ENCODE data around the gene IL31RA. TPM values are rescaled to one million over a fixed set of nuclear protein-coding genes. Genes with fewer than 3 reads are reported as not detected.

Gene IL31RA
- total RNA-seq, 6 donors from 2014 or later: 0.31 TPM; not detected in 5

GRCh38 chr5:55885359-55885758 is 34.2 kb downstream of the IL31RA start:
- Histone ChIP-seq H3K27ac (no peak overlapping the region), H3K36me3 (no peaks in the 10 kb centered on the region), H3K4me1 (no peaks in the 10 kb centered on the region), H3K9me3 (no peaks in the 10 kb centered on the region), H3K4me3 (no peak overlapping the region), H3K27me3 (no peaks in the 10 kb centered on the region)
- ATAC-seq (ENCODE audit: low FRiP score in 2 of 2): no peak
- TF ChIP-seq POLR2AphosphoS5 (IDR thresholded peaks at IDR 0.05) (no peak), CTCF (IDR thresholded peaks at IDR 0.05) (no peak), EP300 (IDR thresholded peaks at IDR 0.05) (no peak), POLR2A (IDR thresholded peaks at IDR 0.05) (no peak)
- WGBS, 2 donors: 89 to 93% methylated on average over 9 of the region's 9 CpGs
- DNase-seq: no peak

GRCh38 chr5:55888205-55888604 is 37.0 kb downstream of the IL31RA start:
- Histone ChIP-seq H3K9me3 (no peaks in the 10 kb centered on the region), H3K4me1 (no peaks in the 10 kb centered on the region), H3K27me3 (no peaks in the 10 kb centered on the region), H3K36me3 (no peaks in the 10 kb centered on the region), H3K4me3 (no peak overlapping the region), H3K27ac (no peak overlapping the region)
- no peak for ATAC-seq (ENCODE audit: low FRiP score in 2 of 2)
- TF ChIP-seq EP300 (IDR thresholded peaks at IDR 0.05): no peak
- TF ChIP-seq POLR2AphosphoS5 (IDR thresholded peaks at IDR 0.05): no peak
- no peak for TF ChIP-seq POLR2A (IDR thresholded peaks at IDR 0.05)
- TF ChIP-seq CTCF (IDR thresholded peaks at IDR 0.05): no peak
- no peak for DNase-seq
- WGBS, 2 donors: 85 to 91% methylated on average over 5 of the region's 5 CpGs

GRCh38 chr5:55892479-55892878 is 41.3 kb downstream of the IL31RA start:
- Histone ChIP-seq H3K4me3 (no peak overlapping the region), H3K4me1 (peaks cover 0 to 4% (median 0%) of the 10 kb centered on the region in 4 donors), H3K27ac (no peak overlapping the region), H3K9me3 (no peaks in the 10 kb centered on the region), H3K36me3 (no peaks in the 10 kb centered on the region), H3K27me3 (no peaks in the 10 kb centered on the region)
- no peak for TF ChIP-seq CTCF (IDR thresholded peaks at IDR 0.05)
- TF ChIP-seq POLR2A (IDR thresholded peaks at IDR 0.05): no peak
- TF ChIP-seq POLR2AphosphoS5 (IDR thresholded peaks at IDR 0.05): no peak
- TF ChIP-seq EP300 (IDR thresholded peaks at IDR 0.05): no peak
- no peak for DNase-seq
- ATAC-seq (ENCODE audit: low FRiP score in 2 of 2): no peak
- 69 to 74% methylated on average over 2 of the region's 2 CpGs for WGBS, 2 donors

GRCh38 chr5:55894135-55894534 is 43.0 kb downstream of the IL31RA start:
- WGBS, 2 donors: 49 to 65% methylated on average over 3 of the region's 3 CpGs
- Histone ChIP-seq H3K36me3 (no peaks in the 10 kb centered on the region), H3K9me3 (no peaks in the 10 kb centered on the region), H3K27me3 (no peaks in the 10 kb centered on the region), H3K27ac (no peak overlapping the region), H3K4me1 (peaks cover 0 to 8% (median 0%) of the 10 kb centered on the region in 4 donors), H3K4me3 (no peak overlapping the region)
- DNase-seq (no peak), ATAC-seq (ENCODE audit: low FRiP score in 2 of 2) (no peak)
- no peak for TF ChIP-seq POLR2AphosphoS5 (IDR thresholded peaks at IDR 0.05)
- TF ChIP-seq CTCF (IDR thresholded peaks at IDR 0.05): no peak
- no peak for TF ChIP-seq EP300 (IDR thresholded peaks at IDR 0.05)
- TF ChIP-seq POLR2A (IDR thresholded peaks at IDR 0.05): no peak

GRCh38 chr5:55895346-55895745 is 44.2 kb downstream of the IL31RA start:
- 95 to 100% methylated on average over 3 of the region's 3 CpGs for WGBS, 2 donors

More at GRCh38 chr5:55895346-55895745, 44.2 kb downstream of the IL31RA start:
- H3K27ac ChIP-seq: no peak overlapping the region
- no peaks in the 10 kb centered on the region for H3K27me3 ChIP-seq
- H3K4me3 ChIP-seq: no peak overlapping the region
- TF ChIP-seq POLR2A (IDR thresholded peaks at IDR 0.05) (no peak), EP300 (IDR thresholded peaks at IDR 0.05) (no peak), POLR2AphosphoS5 (IDR thresholded peaks at IDR 0.05) (no peak), CTCF (IDR thresholded peaks at IDR 0.05) (no peak)
- no peaks in the 10 kb centered on the region for H3K9me3 ChIP-seq
- no peaks in the 10 kb centered on the region for H3K36me3 ChIP-seq
- H3K4me1 ChIP-seq: peaks cover 0 to 8% (median 0%) of the 10 kb centered on the region in 4 donors
- DNase-seq: no peak
- ATAC-seq (ENCODE audit: low FRiP score in 2 of 2): no peak

Data from upper lobe of left lung (tissue), 6 donors.